Sigmoid colon (tissue), 7 donors: ENCODE measurements around the gene NRG3. TPM values are rescaled to one million over a fixed set of nuclear protein-coding genes. Genes with fewer than 3 reads are reported as not detected.

Experiments
- DNase-seq: peaks from one replicate; pipeline ENCODE4 v3.0.0-alpha.2; 2019
- H3K27ac ChIP-seq, 4 donors: fragments of 200-600 bp; sonication (generic); one replicate each; pipeline ENCODE4 v1.5.1; 2016 to 2019; ENCODE audit warnings: mild to moderate bottlenecking in 1 of 4
- H3K27me3 ChIP-seq, 3 donors: fragments of 200-600 bp; sonication (generic); one replicate each; pipeline ENCODE4 v1.5.1; 2019; ENCODE audit warnings: mild to moderate bottlenecking in 1 of 3
- H3K36me3 ChIP-seq, 4 donors: fragments of 200-600 bp; sonication (generic); one replicate each; pipeline ENCODE4 v1.5.1; 2016 to 2019
- H3K4me1 ChIP-seq, 4 donors: fragments of 200-600 bp; sonication (generic); one replicate each; pipeline ENCODE4 v1.5.1; 2017 to 2019
- H3K4me3 ChIP-seq, 4 donors: fragments of 200-600 bp; sonication (generic); one replicate each; pipeline ENCODE4 v1.5.1; 2017 to 2019; ENCODE audit warnings: mild to moderate bottlenecking in 2 of 4, moderate library complexity in 1 of 4
- H3K9me3 ChIP-seq, 4 donors: fragments of 200-600 bp in 3 of 4; sonication (generic) in 3 of 4; one replicate each; pipeline versions ENCODE4 v1.5.1 to v1.6.1; 2013 to 2019
- EP300 ChIP-seq, 4 donors: sonication (generic); formaldehyde crosslinking; IDR thresholded peaks; one replicate each; pipeline ENCODE4 v1.6.1; 2017; ENCODE audit warnings: antibody characterized with exemption in 4 of 4
- POLR2A ChIP-seq, 2 donors: fragments of 450-650 bp; IDR thresholded peaks; one replicate each; pipeline ENCODE4 v1.6.1; 2016; ENCODE audit warnings: antibody characterized with exemption in 2 of 2, mild to moderate bottlenecking in 2 of 2, moderate library complexity in 2 of 2
- POLR2AphosphoS5 ChIP-seq, 4 donors: sonication (generic); formaldehyde crosslinking; IDR thresholded peaks; one replicate each; pipeline ENCODE4 v1.6.1; 2017; ENCODE audit warnings: antibody characterized with exemption in 4 of 4
- WGBS, 2 donors: extraction: QIAGEN DNeasy Blood & Tissue Kit; methylation state at CpG; one replicate each; pipeline ENCODE4 v1.1.7; 2013; 5-methylcytosine and 5-hydroxymethylcytosine counted together
- intact Hi-C: fragments of 100-400 bp; cut with DNase I; formaldehyde crosslinking; loops from one replicate; pipeline ENCODE4 v1.15.1; 2023
- polyA plus RNA-seq, 3 donors: library from polyadenylated mRNA; stranded (reverse); fragments of 200-250 nt; gene quantifications; one replicate each; pipeline ENCODE4 v1.2.3, GENCODE V29; 2013
- total RNA-seq, 4 donors: library from RNA; depleted of rRNA; stranded (reverse); fragments of >200 nt; gene quantifications; one replicate each; pipeline ENCODE4 v1.1.0, GENCODE V29; 2016
- TF ChIP-seq, protein P1 (sequence below), 4 experiments: fragments of 450-650 bp in 3 of 4; fragments of 200-600 bp in 1 of 4; IDR thresholded peaks; one replicate each; pipeline ENCODE4 v1.5.1; 2016 to 2019; ENCODE audit warnings: antibody characterized with exemption in 4 of 4, mild to moderate bottlenecking in 3 of 4, moderate library complexity in 2 of 4
- donor health status: healthy with polysubstance abuse.
- donor health status: Bipolar disorder and iron deficiency.
- donor health status: healthy.

The NRG3 gene
- total and polyA plus RNA-seq, 7 donors = 0.17 to 2.2 (median 0.82) TPM; not detected in 2

DNA sequence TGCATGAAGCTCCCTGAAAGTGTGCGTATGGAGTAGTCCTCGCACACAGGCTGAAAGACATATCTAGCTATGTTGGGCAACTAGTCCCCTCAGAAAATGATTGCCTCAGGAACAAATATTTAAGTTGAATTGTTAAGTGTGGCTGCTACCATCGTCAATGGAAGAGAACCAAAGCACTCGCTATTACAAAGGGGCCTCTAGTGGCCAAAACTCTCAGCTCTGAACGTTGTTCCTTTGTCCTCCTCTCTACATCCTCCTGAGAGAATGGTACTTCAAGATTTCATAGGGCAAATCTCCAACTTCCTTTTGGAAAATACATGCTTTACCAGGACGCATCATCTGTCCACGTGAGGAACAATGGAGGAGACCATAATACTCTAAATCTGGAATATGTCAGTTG lies 209.9 kb downstream of the NRG3 start:
- no peak overlapping the region for H3K27ac ChIP-seq
- no peaks in the 10 kb centered on the region for H3K36me3 ChIP-seq
- no peaks in the 10 kb centered on the region for H3K27me3 ChIP-seq
- 76 to 77% methylated on average over 7 of the region's 7 CpGs for WGBS, 2 donors
- no peak for DNase-seq
- no peaks in the 10 kb centered on the region for H3K9me3 ChIP-seq
- no peaks in the 10 kb centered on the region for H3K4me1 ChIP-seq
- intact Hi-C loops = no loop called here
- no peak for TF ChIP-seq POLR2A (IDR thresholded peaks at IDR 0.05)
- TF ChIP-seq, protein P1, sequence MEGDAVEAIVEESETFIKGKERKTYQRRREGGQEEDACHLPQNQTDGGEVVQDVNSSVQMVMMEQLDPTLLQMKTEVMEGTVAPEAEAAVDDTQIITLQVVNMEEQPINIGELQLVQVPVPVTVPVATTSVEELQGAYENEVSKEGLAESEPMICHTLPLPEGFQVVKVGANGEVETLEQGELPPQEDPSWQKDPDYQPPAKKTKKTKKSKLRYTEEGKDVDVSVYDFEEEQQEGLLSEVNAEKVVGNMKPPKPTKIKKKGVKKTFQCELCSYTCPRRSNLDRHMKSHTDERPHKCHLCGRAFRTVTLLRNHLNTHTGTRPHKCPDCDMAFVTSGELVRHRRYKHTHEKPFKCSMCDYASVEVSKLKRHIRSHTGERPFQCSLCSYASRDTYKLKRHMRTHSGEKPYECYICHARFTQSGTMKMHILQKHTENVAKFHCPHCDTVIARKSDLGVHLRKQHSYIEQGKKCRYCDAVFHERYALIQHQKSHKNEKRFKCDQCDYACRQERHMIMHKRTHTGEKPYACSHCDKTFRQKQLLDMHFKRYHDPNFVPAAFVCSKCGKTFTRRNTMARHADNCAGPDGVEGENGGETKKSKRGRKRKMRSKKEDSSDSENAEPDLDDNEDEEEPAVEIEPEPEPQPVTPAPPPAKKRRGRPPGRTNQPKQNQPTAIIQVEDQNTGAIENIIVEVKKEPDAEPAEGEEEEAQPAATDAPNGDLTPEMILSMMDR (IDR thresholded peaks at IDR 0.05) = no peak
- TF ChIP-seq POLR2AphosphoS5 (IDR thresholded peaks at IDR 0.05) = no peak
- no peak for TF ChIP-seq EP300 (IDR thresholded peaks at IDR 0.05)
- H3K4me3 ChIP-seq = no peak overlapping the region

DNA sequence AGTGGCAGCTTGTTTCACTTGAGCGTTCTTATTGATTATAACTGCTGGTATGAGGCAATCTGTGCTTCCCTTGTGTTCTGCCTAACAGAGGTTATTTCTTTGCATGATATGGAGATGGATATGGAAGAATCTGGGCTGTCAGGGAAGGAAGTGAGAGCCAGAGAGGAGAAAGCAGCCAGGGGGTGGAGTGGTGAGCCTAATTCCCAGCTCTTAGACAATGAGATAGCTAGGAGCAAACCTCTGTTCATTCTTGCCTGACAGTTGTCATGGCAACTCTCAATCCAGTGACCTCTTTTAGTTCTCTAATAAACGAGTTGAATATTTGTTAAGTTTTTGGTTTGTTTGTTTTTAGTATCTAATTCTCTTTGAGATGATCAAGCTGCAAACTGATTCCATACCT lies 214.3 kb downstream of the NRG3 start:
- Histone ChIP-seq H3K27ac (no peak overlapping the region), H3K27me3 (no peaks in the 10 kb centered on the region), H3K36me3 (no peaks in the 10 kb centered on the region), H3K4me1 (no peaks in the 10 kb centered on the region), H3K9me3 (no peaks in the 10 kb centered on the region), H3K4me3 (no peak overlapping the region)
- WGBS, 2 donors = 36 to 41% methylated on average over 2 of the region's 2 CpGs
- DNase-seq = no peak
- no peak for TF ChIP-seq EP300 (IDR thresholded peaks at IDR 0.05)
- TF ChIP-seq POLR2AphosphoS5 (IDR thresholded peaks at IDR 0.05) = no peak
- TF ChIP-seq, protein P1 (IDR thresholded peaks at IDR 0.05) = no peak
- TF ChIP-seq POLR2A (IDR thresholded peaks at IDR 0.05) = no peak
- intact Hi-C loops = no loop called here

DNA sequence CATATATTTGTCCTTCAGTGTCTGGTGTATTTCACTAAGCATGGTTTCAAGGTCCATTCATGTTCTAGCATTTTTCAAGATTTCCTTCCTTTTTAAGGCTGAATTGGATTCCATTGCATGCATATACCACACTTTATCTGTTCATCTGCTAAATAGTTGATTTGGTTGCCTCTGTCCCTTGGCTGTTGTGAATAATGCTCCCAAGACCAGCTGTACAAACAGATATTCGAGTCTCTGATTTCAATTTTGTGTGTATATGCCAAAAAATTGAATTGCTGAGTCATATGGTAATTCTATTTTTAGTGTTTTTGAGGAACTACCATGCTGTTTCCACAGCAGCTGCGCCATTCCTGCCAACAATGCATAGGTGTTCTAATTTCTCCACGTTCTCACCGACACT lies 216.4 kb downstream of the NRG3 start:
- 76 to 79% methylated on average over 4 of the region's 4 CpGs for WGBS, 2 donors
- no peak for TF ChIP-seq POLR2AphosphoS5 (IDR thresholded peaks at IDR 0.05)
- TF ChIP-seq EP300 (IDR thresholded peaks at IDR 0.05) = no peak
- TF ChIP-seq, protein P1 (IDR thresholded peaks at IDR 0.05) = no peak
- TF ChIP-seq POLR2A (IDR thresholded peaks at IDR 0.05) = no peak
- intact Hi-C loops = no loop called here
- no peak overlapping the region for H3K4me3 ChIP-seq
- H3K9me3 ChIP-seq = no peaks in the 10 kb centered on the region
- H3K27ac ChIP-seq = no peak overlapping the region
- H3K36me3 ChIP-seq = no peaks in the 10 kb centered on the region
- H3K27me3 ChIP-seq = no peaks in the 10 kb centered on the region
- no peak for DNase-seq
- no peaks in the 10 kb centered on the region for H3K4me1 ChIP-seq

DNA sequence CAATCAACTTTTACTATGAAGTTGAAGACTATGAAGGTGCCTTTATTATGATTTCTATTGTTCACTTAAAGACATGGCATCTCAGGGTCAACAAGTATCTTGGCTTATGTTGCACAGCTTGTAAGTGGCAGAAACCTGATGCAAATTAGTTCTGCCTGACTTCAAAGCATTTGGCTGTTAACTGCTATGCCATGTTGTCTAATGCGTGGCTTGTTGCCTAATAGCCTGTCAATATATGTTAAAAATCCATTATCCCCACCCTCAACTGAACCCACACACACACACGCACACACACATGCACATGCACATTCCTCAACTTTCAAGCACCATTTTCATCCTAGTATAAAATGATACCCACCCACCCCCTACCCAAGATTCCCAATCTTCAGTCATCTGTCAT lies 217.1 kb downstream of the NRG3 start:
- intact Hi-C loops = no loop called here
- DNase-seq = no peak
- WGBS, 2 donors = 39 to 44% methylated on average over 2 of the region's 2 CpGs

More for the DNA sequence above, 217.1 kb downstream of the NRG3 start:
- H3K9me3 ChIP-seq = no peaks in the 10 kb centered on the region
- no peak overlapping the region for H3K27ac ChIP-seq
- H3K36me3 ChIP-seq = no peaks in the 10 kb centered on the region
- TF ChIP-seq EP300 (IDR thresholded peaks at IDR 0.05) (no peak), POLR2AphosphoS5 (IDR thresholded peaks at IDR 0.05) (no peak), POLR2A (IDR thresholded peaks at IDR 0.05) (no peak)
- TF ChIP-seq, protein P1 (IDR thresholded peaks at IDR 0.05) = no peak
- H3K4me3 ChIP-seq = no peak overlapping the region
- no peaks in the 10 kb centered on the region for H3K27me3 ChIP-seq
- no peaks in the 10 kb centered on the region for H3K4me1 ChIP-seq
